Measurements from ENCODE around the gene RNLS.

- no peak for TF ChIP-seq POLR2A (IDR thresholded peaks at IDR 0.05)
- TF ChIP-seq, protein P1, sequence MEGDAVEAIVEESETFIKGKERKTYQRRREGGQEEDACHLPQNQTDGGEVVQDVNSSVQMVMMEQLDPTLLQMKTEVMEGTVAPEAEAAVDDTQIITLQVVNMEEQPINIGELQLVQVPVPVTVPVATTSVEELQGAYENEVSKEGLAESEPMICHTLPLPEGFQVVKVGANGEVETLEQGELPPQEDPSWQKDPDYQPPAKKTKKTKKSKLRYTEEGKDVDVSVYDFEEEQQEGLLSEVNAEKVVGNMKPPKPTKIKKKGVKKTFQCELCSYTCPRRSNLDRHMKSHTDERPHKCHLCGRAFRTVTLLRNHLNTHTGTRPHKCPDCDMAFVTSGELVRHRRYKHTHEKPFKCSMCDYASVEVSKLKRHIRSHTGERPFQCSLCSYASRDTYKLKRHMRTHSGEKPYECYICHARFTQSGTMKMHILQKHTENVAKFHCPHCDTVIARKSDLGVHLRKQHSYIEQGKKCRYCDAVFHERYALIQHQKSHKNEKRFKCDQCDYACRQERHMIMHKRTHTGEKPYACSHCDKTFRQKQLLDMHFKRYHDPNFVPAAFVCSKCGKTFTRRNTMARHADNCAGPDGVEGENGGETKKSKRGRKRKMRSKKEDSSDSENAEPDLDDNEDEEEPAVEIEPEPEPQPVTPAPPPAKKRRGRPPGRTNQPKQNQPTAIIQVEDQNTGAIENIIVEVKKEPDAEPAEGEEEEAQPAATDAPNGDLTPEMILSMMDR (IDR thresholded peaks at IDR 0.05) = no peak
- no peak for TF ChIP-seq EP300 (IDR thresholded peaks at IDR 0.05)
- no peak for TF ChIP-seq POLR2AphosphoS5 (IDR thresholded peaks at IDR 0.05)
Measured at GRCh38 chr10:88540351-88540750, 42.8 kb downstream of the RNLS start.

Measured in sigmoid colon (tissue), 4 donors.